ENCODE measurements around the gene PKP2. TPM values are rescaled to one million over a fixed set of nuclear protein-coding genes. Genes with fewer than 3 reads are reported as not detected.

PKP2 gene
- total and polyA plus RNA-seq, 9 of the 15 experiments (the other 6 are each of a cell fraction or from before 2014, with no cell fraction given): 1.6 to 4.2 (median 2.8) TPM

- ATAC-seq: no peak
- BruUV-seq (replicated peaks): no TSS peak
- no peak overlapping the region for H3K27ac ChIP-seq (ENCODE audit: extremely low read depth, low read depth, low read length)
- ChIA-PET CTCF (ENCODE audit: low intra/inter-chr PET ratio) (no interaction called here), POLR2A (interaction anchor here (0.5 kb wide), 1 partner anchor 1135 kb away, joined by 5 read pairs; no protein-coding TSS in a partner anchor)
- H3K79me2 ChIP-seq (ENCODE audit: control insufficient read depth, insufficient read depth, low read length): no peaks in the 10 kb centered on the region
- H3K9ac ChIP-seq (ENCODE audit: insufficient read depth in 1 of 2, low read depth in 2 of 2, low read length in 2 of 2): no peak overlapping the region
- H3K27me3 ChIP-seq (ENCODE audit: control insufficient read depth in 2 of 2, insufficient read depth in 2 of 2, low read length in 2 of 2): no peaks in the 10 kb centered on the region
- WGBS (ENCODE audit: insufficient coverage, low coverage, missing lambda C conversion rate): 18% methylated on average over 7 of the region's 7 CpGs
- no peak for DNase-seq (ENCODE audit: extremely low read depth in 1 of 4, low spot score in 3 of 4)
- H3K4me3 ChIP-seq: no peak overlapping the region
- no peak for FAIRE-seq
- no peaks in the 10 kb centered on the region for H3K4me1 ChIP-seq (replicated peaks in 1 of 2; ENCODE audit: control insufficient read depth in 2 of 2, insufficient read depth in 2 of 2, low read length in 2 of 2)
- intact Hi-C loops (cut with micrococcal nuclease) (no loop called here), in situ Hi-C loops (cut with MboI) (loop anchor here (10.0 kb wide), 1 partner anchor 1413 kb away; no protein-coding TSS in a partner anchor)
- no peaks in the 10 kb centered on the region for H4K20me1 ChIP-seq (replicated peaks; ENCODE audit: control insufficient read depth, insufficient read depth, low read length)
- no peak overlapping the region for H3K4me2 ChIP-seq (ENCODE audit: insufficient read depth, low read length)
- H2AFZ ChIP-seq (ENCODE audit: low read depth, low read length): no peak overlapping the region
- TF ChIP-seq SMAD4 (CRISPR knock-in tag; conservative IDR thresholded peaks at IDR 0.05) (no peak), RFX1 (IDR thresholded peaks at IDR 0.05) (no peak), ZBTB9 (CRISPR knock-in tag; IDR thresholded peaks at IDR 0.05) (no peak), CBX5 (IDR thresholded peaks at IDR 0.05; ENCODE audit: borderline replicate concordance, low read depth) (no peak), MEIS2 (IDR thresholded peaks at IDR 0.05; ENCODE audit: partially characterized antibody) (no peak), BDP1 (IDR thresholded peaks at IDR 0.05; ENCODE audit: insufficient read depth, insufficient read length) (no peak), GMEB1 (CRISPR knock-in tag; IDR thresholded peaks at IDR 0.05) (no peak), DPF2 (IDR thresholded peaks at IDR 0.05) (no peak), EHMT2 (IDR thresholded peaks at IDR 0.05) (no peak), RB1 (IDR thresholded peaks at IDR 0.05; ENCODE audit: low read depth) (no peak), SRSF1 (IDR thresholded peaks at IDR 0.05; ENCODE audit: low read depth, low read length) (no peak), ZNF395 (CRISPR knock-in tag; IDR thresholded peaks at IDR 0.05) (no peak), KDM1A (IDR thresholded peaks at IDR 0.05) (no peak), ZFP91 (CRISPR knock-in tag; IDR thresholded peaks at IDR 0.05) (no peak), HDAC8 (tag; IDR thresholded peaks at IDR 0.05) (no peak)
- no peaks in the 10 kb centered on the region for H3K36me3 ChIP-seq (ENCODE audit: control insufficient read depth, insufficient read depth, low read length)
- no peaks in the 10 kb centered on the region for H3K9me3 ChIP-seq (replicated peaks; ENCODE audit: control insufficient read depth, insufficient read depth, low read depth, low read length)
- H3K9me1 ChIP-seq (ENCODE audit: control insufficient read depth, insufficient read depth, low read length): no peaks in the 10 kb centered on the region
These were observed 84.7 kb downstream of the PKP2 start for GRCh38 chr12:32811686-32812392.
